ENCODE results near the gene TIGD2.

DNA sequence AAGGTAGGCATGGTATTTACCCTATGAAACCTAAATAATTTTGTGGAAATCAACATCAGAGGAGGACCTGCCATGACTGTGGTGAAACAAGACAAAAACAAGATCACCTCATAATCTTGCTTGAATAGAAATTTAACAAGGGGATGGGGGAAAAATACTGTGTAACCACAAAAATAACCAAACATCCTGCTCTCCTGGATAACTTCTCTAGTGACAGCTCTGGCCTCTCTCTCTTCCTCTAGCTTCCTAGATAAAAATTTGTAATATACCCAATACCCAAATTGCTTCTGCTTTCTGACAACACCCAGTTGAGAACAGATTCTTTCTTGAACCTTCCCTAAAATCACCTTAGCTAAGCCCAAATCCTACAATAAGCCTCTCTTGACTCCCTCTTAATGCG is 11.9 kb upstream of the TIGD2 start:
- TF ChIP-seq POLR2AphosphoS5 (IDR thresholded peaks at IDR 0.05; ENCODE audit: low read depth, low read length) (no peak), POLR2A (IDR thresholded peaks at IDR 0.05; ENCODE audit: low read depth, low read length) (no peak), TAF1 (IDR thresholded peaks at IDR 0.05; ENCODE audit: borderline replicate concordance, low read depth, low read length) (no peak)

Data from GM12892 (cell line).